Astrocyte of the cerebellum (primary cell): ENCODE data around the gene TSHZ2.

Experiments used
- DNase-seq: peaks from one replicate; pipeline ENCODE4 v3.0.0-alpha.2; 2011; ENCODE audit warnings: low read depth
- H3K4me3 ChIP-seq: 2 replicates; pipeline ENCODE4 v1.5.1; 2011; ENCODE audit warnings: mild to moderate bottlenecking, low read depth, low read length, moderate library complexity
- CTCF ChIP-seq: IDR thresholded peaks from 2 replicates; pipeline ENCODE4 v1.5.1; 2012; ENCODE audit warnings: low read length, low read depth, moderate library complexity, mild to moderate bottlenecking; ENCODE audit errors: missing control alignments
- in situ Hi-C: cut with HindIII; loops from 2 replicates; pipeline ENCODE4 v1.10.0; 2017; ENCODE audit warnings: low sequenced_read_pairs

Gene TSHZ2

GRCh38 chr20:53171065-53171464, 198.9 kb downstream of the TSHZ2 start:
- no peak overlapping the region for H3K4me3 ChIP-seq
- in situ Hi-C loops = no loop called here
- DNase-seq = no peak
- TF ChIP-seq CTCF = no peak

GRCh38 chr20:53174454-53174853, 202.3 kb downstream of the TSHZ2 start:
- DNase-seq = no peak
- TF ChIP-seq CTCF = no peak
- in situ Hi-C loops = no loop called here
- H3K4me3 ChIP-seq = no peak overlapping the region

GRCh38 chr20:53175135-53175780, 203.1 kb downstream of the TSHZ2 start:
- in situ Hi-C loops = no loop called here
- no peak for TF ChIP-seq CTCF
- H3K4me3 ChIP-seq = no peak overlapping the region
- no peak for DNase-seq

- in situ Hi-C loops = no loop called here
- no peak overlapping the region for H3K4me3 ChIP-seq
- no peak for TF ChIP-seq CTCF
- no peak for DNase-seq
Measured at GRCh38 chr20:53176134-53176533, 204.0 kb downstream of the TSHZ2 start.

- no peak for DNase-seq
- in situ Hi-C loops = no loop called here
- TF ChIP-seq CTCF = no peak
- no peak overlapping the region for H3K4me3 ChIP-seq
Measured at GRCh38 chr20:53177687-53178086, 205.5 kb downstream of the TSHZ2 start.

GRCh38 chr20:53179749-53180148, 207.6 kb downstream of the TSHZ2 start:
- DNase-seq = no peak
- in situ Hi-C loops = no loop called here
- no peak overlapping the region for H3K4me3 ChIP-seq
- no peak for TF ChIP-seq CTCF
